GM12878 (cell line): Measurements from ENCODE around the gene YPEL2. TPM values are rescaled to one million over a fixed set of nuclear protein-coding genes. Genes with fewer than 3 reads are reported as not detected.

ENCODE experiments used
- ATAC-seq: fragments of 200-7000 bp; cut with Tn5 transposase; 3 replicates; pipeline ENCODE4 v1.9.1; 2020; ENCODE audit warnings: mild to moderate bottlenecking, moderate library complexity
- BruUV-seq: library from RNA; stranded (reverse); fragments of 400-500 nt; replicated peaks from 2 replicates; lab custom pipeline; 2021; lab: Mats Ljungman, UMichigan
- CTCF ChIA-PET: fragments of 300-600 bp; sonication (Branson Sonifier 250); formaldehyde crosslinking; extraction: SDS; loops from one replicate; lab custom pipeline; 2021; ENCODE audit warnings: inconsistent platforms; lab: Yijun Ruan, JAX
- POLR2A ChIA-PET: fragments of 350-600 bp; formaldehyde crosslinking; extraction: SDS; loops from one replicate; lab custom pipeline; 2021; ENCODE audit warnings: inconsistent platforms; lab: Charles Lee
- RAD21 ChIA-PET: fragments of 300-600 bp; sonication (Branson Sonifier 250); formaldehyde crosslinking; loops from one replicate; lab custom pipeline; 2023; ENCODE audit warnings: antibody characterized with exemption; ENCODE audit not compliant: unreplicated experiment; lab: Charles Lee
- SMC1A ChIA-PET: fragments of 300-600 bp; sonication (Branson Sonifier 250); formaldehyde crosslinking; loops from one replicate; lab custom pipeline; 2023; ENCODE audit not compliant: unreplicated experiment, uncharacterized antibody; lab: Charles Lee
- DNase-seq: peaks from one replicate; pipeline ENCODE4 v3.0.0-alpha.2; 2011; ENCODE audit warnings: low read depth, low spot score
- FAIRE-seq: peaks from 3 replicates; lab custom pipeline; 2011; peaks lifted over from hg19 to GRCh38; lab: Jason Lieb, UNC
- H2AFZ ChIP-seq: 2 replicates; pipeline ENCODE4 v1.6.0; 2011; ENCODE audit warnings: low read depth, low read length, control low read depth; ENCODE audit not compliant: control insufficient read depth
- H3K27ac ChIP-seq: 2 replicates; pipeline ENCODE4 v1.5.1; 2011; ENCODE audit warnings: control low read depth; ENCODE audit not compliant: control insufficient read depth, insufficient read depth
- H3K27me3 ChIP-seq, 2 experiments: replicated peaks in 1 of 2; 2 replicates each; pipeline versions ENCODE4 v1.6.0 to v1.6.1; 2011; ENCODE audit warnings: low read length in 1 of 2; ENCODE audit not compliant: control insufficient read depth in 2 of 2, insufficient read depth in 2 of 2
- H3K36me3 ChIP-seq, 2 experiments: 2 replicates each; pipeline ENCODE4 v1.5.1; 2011; ENCODE audit warnings: low read length in 1 of 2; ENCODE audit not compliant: control insufficient read depth in 2 of 2, insufficient read depth in 2 of 2
- H3K4me1 ChIP-seq: 2 replicates; pipeline ENCODE4 v1.6.1; 2011; ENCODE audit warnings: mild to moderate bottlenecking, low read length, moderate library complexity, mixed read lengths; ENCODE audit not compliant: control insufficient read depth, insufficient read depth
- H3K4me2 ChIP-seq: 2 replicates; pipeline ENCODE4 v1.6.0; 2011; ENCODE audit warnings: control low read depth; ENCODE audit not compliant: control insufficient read depth, insufficient read depth
- H3K4me3 ChIP-seq: fragments of 200-600 bp; sonication (generic); 2 replicates; pipeline ENCODE4 v1.5.1; 2016
- H3K79me2 ChIP-seq: 2 replicates; pipeline ENCODE4 v1.6.0; 2011; ENCODE audit warnings: low read length; ENCODE audit not compliant: control insufficient read depth, insufficient read depth
- H3K9ac ChIP-seq: 2 replicates; pipeline ENCODE4 v1.8.0; 2011; ENCODE audit warnings: low read length, control low read depth, mixed read lengths; ENCODE audit not compliant: control insufficient read depth, insufficient read depth
- H3K9me3 ChIP-seq: replicated peaks from 3 replicates; pipeline ENCODE4 v1.5.1; 2011; ENCODE audit warnings: mild to moderate bottlenecking, low read length; ENCODE audit not compliant: control insufficient read depth, insufficient read depth
- H4K20me1 ChIP-seq: 2 replicates; pipeline ENCODE4 v1.6.0; 2011; ENCODE audit not compliant: control insufficient read depth, insufficient read depth
- CBFB ChIP-seq: IDR thresholded peaks from 2 replicates; pipeline ENCODE4 v1.6.1; 2016; ENCODE audit warnings: antibody characterized with exemption, low read depth
- CREB1 ChIP-seq: IDR thresholded peaks from 2 replicates; pipeline ENCODE4 v1.6.1; 2012; ENCODE audit warnings: low read depth, mild to moderate bottlenecking, inconsistent platforms
- EZH2 ChIP-seq: IDR thresholded peaks from 2 replicates; pipeline ENCODE4 v1.6.1; 2012; ENCODE audit warnings: low read depth, mild to moderate bottlenecking, control low read depth, inconsistent platforms, low read length, borderline replicate concordance; ENCODE audit not compliant: control insufficient read depth
- HDAC6 ChIP-seq: fragments of 200-600 bp; sonication (generic); IDR thresholded peaks from one replicate; pipeline ENCODE4 v1.8.0; 2017; ENCODE audit warnings: antibody characterized with exemption; ENCODE audit not compliant: unreplicated experiment
- MTA3 ChIP-seq: IDR thresholded peaks from 2 replicates; pipeline ENCODE4 v1.6.1; 2012; ENCODE audit warnings: low read length, inconsistent platforms, borderline replicate concordance
- NFYA ChIP-seq: IDR thresholded peaks from 2 replicates; pipeline ENCODE4 v1.6.1; 2011; ENCODE audit warnings: low read depth, mild to moderate bottlenecking, low read length, improper control_type of control experiment, borderline replicate concordance
- NRF1 ChIP-seq: conservative IDR thresholded peaks from 2 replicates; pipeline ENCODE4 v1.6.1; 2011; ENCODE audit warnings: mild to moderate bottlenecking, low read depth, low read length, improper control_type of control experiment
- POLR2A ChIP-seq: IDR thresholded peaks from 2 replicates; pipeline ENCODE4 v1.6.1; 2011; ENCODE audit warnings: low read depth, mild to moderate bottlenecking, low read length
- SPI1 ChIP-seq: IDR thresholded peaks from 2 replicates; pipeline ENCODE4 v1.6.1; 2011; ENCODE audit warnings: low read depth, mild to moderate bottlenecking, low read length, moderate library complexity, borderline replicate concordance; ENCODE audit not compliant: insufficient read depth
- SREBF2 ChIP-seq: IDR thresholded peaks from 2 replicates; pipeline ENCODE4 v1.6.1; 2012; ENCODE audit warnings: mild to moderate bottlenecking, low read length
- SRF ChIP-seq, 2 experiments: IDR thresholded peaks; 2 replicates each; pipeline ENCODE4 v1.6.1; 2011; ENCODE audit warnings: low read depth in 2 of 2, low read length in 2 of 2, mild to moderate bottlenecking in 1 of 2, moderate library complexity in 1 of 2
- TBL1XR1 ChIP-seq: IDR thresholded peaks from 2 replicates; pipeline ENCODE4 v1.6.1; 2012; ENCODE audit warnings: low read depth, low read length, improper control_type of control experiment
- WRNIP1 ChIP-seq: IDR thresholded peaks from 2 replicates; pipeline ENCODE4 v1.6.1; 2011; ENCODE audit warnings: low read depth, low read length, improper control_type of control experiment, borderline replicate concordance
- WGBS: methylation state at CpG from one replicate; pipeline ENCODE4 v1.1.6; 2016; ENCODE audit warnings: low lambda C conversion rate; ENCODE audit not compliant: insufficient replicate concordance, insufficient coverage; ENCODE audit errors: missing lambda C conversion rate; 5-methylcytosine and 5-hydroxymethylcytosine counted together
- in situ Hi-C: fragments of 300-500 bp; cut with MboI; formaldehyde crosslinking; loops from 9 replicates; pipeline ENCODE4 v1.14.3; 2018; ENCODE audit warnings: mixed read lengths
- intact Hi-C: fragments of 100-400 bp; cut with micrococcal nuclease; formaldehyde crosslinking; loops from one replicate; pipeline ENCODE4 v1.14.2; 2022; ENCODE audit not compliant: unreplicated experiment
- polyA plus RNA-seq, 11 experiments: library from polyadenylated mRNA; depleted of rRNA in 4 of 11; unstranded in 6 of 11; stranded (reverse) in 5 of 11; fragments of >200 nt; fragmentation: Nextera tagmentation in 4 of 11; fragmentation: Illumina TruSeq in 1 of 11; extraction: Ambion mirVana in 4 of 11; extraction: Trizol in 1 of 11; gene quantifications; 1 replicate in 1 of 11; 2 replicates in 10 of 11; pipeline versions ENCODE4 v1.2.1 to v1.2.3, GENCODE V29; 2011 to 2016; ENCODE audit warnings: inconsistent platforms in 2 of 11, missing spikeins in 2 of 11, low read depth in 1 of 11
- total RNA-seq, 4 experiments: library from RNA; depleted of rRNA in 3 of 4; stranded (reverse); fragments of >200 nt in 3 of 4; fragmentation: Illumina TruSeq in 1 of 4; extraction: Trizol in 1 of 4; gene quantifications; 2 replicates each; pipeline versions ENCODE4 v1.2.1 to v1.2.3, GENCODE V29; 2013 to 2021
- TF ChIP-seq, protein P1 (sequence below): IDR thresholded peaks from 2 replicates; pipeline ENCODE4 v1.6.1; 2012; ENCODE audit warnings: mild to moderate bottlenecking, low read depth, low read length
- TF ChIP-seq, protein P2 (sequence below): IDR thresholded peaks from 2 replicates; pipeline ENCODE4 v1.6.1; 2011; ENCODE audit warnings: low read depth, low read length, improper control_type of control experiment, borderline replicate concordance

Gene YPEL2
- total and polyA plus RNA-seq, 10 of the 15 experiments (the other 5 are each of a cell fraction or from before 2014, with no cell fraction given): 0.11 to 8.1 (median 0.48) TPM

DNA sequence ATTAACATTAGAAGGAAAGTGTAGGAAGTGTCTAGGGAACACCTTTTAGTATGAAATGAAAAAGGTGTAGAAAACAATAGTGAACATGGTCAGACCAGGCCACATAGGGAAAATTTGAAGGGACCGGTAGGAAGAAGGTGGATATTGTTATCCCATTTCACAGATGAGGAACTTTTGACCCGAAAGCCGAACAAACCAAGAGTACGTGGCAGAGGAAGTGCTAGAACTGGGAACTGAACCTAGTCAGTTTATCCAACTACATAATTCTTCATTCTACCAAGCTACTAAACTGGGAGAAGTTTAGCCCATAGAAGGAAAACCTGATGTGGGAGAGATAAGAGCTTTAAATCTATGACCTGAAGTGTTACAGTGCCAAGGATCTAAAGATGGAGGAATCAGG is 43.2 kb downstream of the YPEL2 start:
- Histone ChIP-seq H3K27me3 (no peaks in the 10 kb centered on the region), H3K4me1 (peaks cover 60% of the 10 kb centered on the region), H3K4me2 (no peak overlapping the region)
- ChIA-PET CTCF (interaction anchor here (0.7 to 3.3 kb wide), 6 partner anchors 12 to 67 kb away, joined by 3 to 9 read pairs (median 4); no protein-coding TSS in a partner anchor), POLR2A (interaction anchor here (1.0 to 1.6 kb wide), 3 partner anchors 11 to 51 kb away, joined by 4 to 12 read pairs (median 6); no protein-coding TSS in a partner anchor)
- ATAC-seq: no peak
- no peak for TF ChIP-seq SPI1
- TF ChIP-seq NRF1: no peak
- TF ChIP-seq TBL1XR1: no peak
- no peak for TF ChIP-seq HDAC6
- TF ChIP-seq NFYA: no peak
- TF ChIP-seq MTA3: no peak
- TF ChIP-seq CBFB: no peak
- no peak for TF ChIP-seq WRNIP1
- no peak for TF ChIP-seq SRF (IDR thresholded peaks at IDR 0.05; ENCODE audit: low read depth in 2 of 2, low read length in 2 of 2)
- TF ChIP-seq CREB1: no peak
- TF ChIP-seq, protein P1, sequence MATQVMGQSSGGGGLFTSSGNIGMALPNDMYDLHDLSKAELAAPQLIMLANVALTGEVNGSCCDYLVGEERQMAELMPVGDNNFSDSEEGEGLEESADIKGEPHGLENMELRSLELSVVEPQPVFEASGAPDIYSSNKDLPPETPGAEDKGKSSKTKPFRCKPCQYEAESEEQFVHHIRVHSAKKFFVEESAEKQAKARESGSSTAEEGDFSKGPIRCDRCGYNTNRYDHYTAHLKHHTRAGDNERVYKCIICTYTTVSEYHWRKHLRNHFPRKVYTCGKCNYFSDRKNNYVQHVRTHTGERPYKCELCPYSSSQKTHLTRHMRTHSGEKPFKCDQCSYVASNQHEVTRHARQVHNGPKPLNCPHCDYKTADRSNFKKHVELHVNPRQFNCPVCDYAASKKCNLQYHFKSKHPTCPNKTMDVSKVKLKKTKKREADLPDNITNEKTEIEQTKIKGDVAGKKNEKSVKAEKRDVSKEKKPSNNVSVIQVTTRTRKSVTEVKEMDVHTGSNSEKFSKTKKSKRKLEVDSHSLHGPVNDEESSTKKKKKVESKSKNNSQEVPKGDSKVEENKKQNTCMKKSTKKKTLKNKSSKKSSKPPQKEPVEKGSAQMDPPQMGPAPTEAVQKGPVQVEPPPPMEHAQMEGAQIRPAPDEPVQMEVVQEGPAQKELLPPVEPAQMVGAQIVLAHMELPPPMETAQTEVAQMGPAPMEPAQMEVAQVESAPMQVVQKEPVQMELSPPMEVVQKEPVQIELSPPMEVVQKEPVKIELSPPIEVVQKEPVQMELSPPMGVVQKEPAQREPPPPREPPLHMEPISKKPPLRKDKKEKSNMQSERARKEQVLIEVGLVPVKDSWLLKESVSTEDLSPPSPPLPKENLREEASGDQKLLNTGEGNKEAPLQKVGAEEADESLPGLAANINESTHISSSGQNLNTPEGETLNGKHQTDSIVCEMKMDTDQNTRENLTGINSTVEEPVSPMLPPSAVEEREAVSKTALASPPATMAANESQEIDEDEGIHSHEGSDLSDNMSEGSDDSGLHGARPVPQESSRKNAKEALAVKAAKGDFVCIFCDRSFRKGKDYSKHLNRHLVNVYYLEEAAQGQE: no peak
- TF ChIP-seq POLR2A: no peak
- no peak for TF ChIP-seq EZH2
- TF ChIP-seq SREBF2: no peak
- TF ChIP-seq, protein P2, sequence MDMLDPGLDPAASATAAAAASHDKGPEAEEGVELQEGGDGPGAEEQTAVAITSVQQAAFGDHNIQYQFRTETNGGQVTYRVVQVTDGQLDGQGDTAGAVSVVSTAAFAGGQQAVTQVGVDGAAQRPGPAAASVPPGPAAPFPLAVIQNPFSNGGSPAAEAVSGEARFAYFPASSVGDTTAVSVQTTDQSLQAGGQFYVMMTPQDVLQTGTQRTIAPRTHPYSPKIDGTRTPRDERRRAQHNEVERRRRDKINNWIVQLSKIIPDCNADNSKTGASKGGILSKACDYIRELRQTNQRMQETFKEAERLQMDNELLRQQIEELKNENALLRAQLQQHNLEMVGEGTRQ: no peak
- TF ChIP-seq, all 136 proteins: peak for 0
- Histone ChIP-seq H3K79me2 (no peaks in the 10 kb centered on the region), H4K20me1 (no peaks in the 10 kb centered on the region), H3K36me3 (no peaks in the 10 kb centered on the region), H2AFZ (no peak overlapping the region), H3K4me3 (no peak overlapping the region), H3K9me3 (no peaks in the 10 kb centered on the region; the same call in 2 of the 3 replicates), H3K27ac (no peak overlapping the region), H3K9ac (no peak overlapping the region)
- DNase-seq (no peak), FAIRE-seq (no peak)
- no TSS peak for BruUV-seq
- intact Hi-C loops (loop anchor here (5.0 kb wide), 1 partner anchor 42 kb away; the partner anchor contains the start of gene YPEL2), in situ Hi-C loops (no loop called here)
- RAD21 ChIA-PET: interaction anchor here (1.1 to 2.0 kb wide), 4 partner anchors 17 to 66 kb away, joined by 3 to 8 read pairs (median 4); no protein-coding TSS in a partner anchor
- WGBS: 99% methylated on average over 4 of the region's 4 CpGs
- SMC1A ChIA-PET: interaction anchor here (0.6 to 4.6 kb wide), 10 partner anchors 10 to 67 kb away, joined by 3 to 25 read pairs (median 4); no protein-coding TSS in a partner anchor
